ENCODE measurements around the gene CEPT1.
A peak's percentile ranks its signal among the peaks of the same experiment; 100 is the strongest.
"Not testable (repeated sequence)": the region's sequence is repeated elsewhere in the genome, so short reads cannot be mapped to it uniquely, and the experiment has no call there.

Gene CEPT1

DNA sequence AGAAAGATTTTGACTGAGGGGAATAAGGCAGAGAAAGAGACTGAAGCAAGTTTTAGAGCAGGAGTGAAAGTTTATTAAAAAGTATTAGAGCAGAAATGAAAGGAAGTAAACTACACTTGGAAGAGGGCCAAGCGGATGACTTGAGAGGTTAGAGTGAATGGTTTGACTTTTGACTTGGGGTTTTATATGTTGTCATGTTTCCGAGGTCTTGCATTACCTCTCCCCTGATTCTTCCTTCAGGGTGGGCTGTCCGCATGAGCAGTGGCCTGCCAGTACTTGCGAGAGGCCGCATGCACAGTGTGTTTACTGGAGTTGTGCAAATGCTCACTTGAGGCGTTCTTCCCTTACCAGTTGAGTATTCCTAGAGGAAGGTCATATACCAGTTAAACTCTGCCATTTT is 73.4 kb downstream of the CEPT1 start:
- DNase-seq, result no peak

DNA sequence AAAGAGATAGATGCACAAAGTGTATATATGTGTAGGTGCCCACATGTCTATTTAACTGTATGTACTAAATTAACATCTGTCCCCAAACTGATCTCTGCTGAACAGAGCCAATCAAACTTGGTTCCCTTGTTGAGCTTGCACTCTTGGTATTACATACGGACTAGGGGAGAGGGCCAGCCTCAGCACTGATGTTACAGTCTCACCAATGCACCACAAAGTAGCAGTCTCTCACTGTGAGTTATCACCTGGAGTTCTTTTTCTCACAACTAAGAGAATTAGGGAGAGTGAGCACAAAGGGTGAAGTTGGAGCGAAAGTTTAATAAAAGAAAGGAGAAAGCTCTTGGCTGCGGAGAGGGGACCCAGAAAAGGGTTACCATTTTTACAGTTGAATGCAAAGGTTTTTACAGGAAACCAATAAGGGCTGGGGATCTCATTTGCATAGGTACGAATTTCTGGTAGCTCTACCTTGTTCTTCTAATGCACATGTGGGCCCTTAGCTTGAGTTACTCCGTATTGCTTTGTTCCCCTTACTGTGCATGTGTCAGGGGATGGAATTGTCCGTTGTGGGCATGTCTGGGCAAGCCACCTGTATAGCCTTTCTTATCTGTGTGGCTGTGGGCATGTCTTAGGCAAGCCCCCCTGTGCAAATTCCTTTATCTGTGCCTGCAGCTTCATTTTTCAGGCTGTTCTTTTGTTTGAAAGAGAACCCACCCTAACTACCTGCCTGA is 74.2 kb downstream of the CEPT1 start:
- DNase-seq, result no peak

DNA sequence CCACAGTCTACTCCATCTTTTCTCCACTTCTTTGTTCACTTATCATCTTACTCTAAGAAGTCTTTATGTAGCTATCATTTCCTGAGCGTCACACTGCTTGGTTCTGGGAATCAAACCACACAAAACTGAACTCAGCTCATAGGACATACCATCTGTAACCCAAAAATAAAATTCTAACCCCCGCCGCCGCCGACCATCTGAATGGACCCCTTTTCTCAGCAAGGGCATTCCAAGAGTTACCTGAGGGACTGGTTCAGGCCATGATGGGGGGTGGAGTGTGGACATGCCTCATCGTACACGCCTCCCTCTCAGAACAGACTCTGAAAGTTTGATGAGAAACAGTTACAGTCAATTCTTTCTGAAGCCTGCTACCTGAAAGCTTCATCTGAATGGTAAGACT is 74.9 kb downstream of the CEPT1 start:
- peak; percentile 81 for DNase-seq

- DNase-seq, result not testable (repeated sequence)
These were observed 75.3 kb downstream of the CEPT1 start for GRCh38 chr1:111215285-111215684.

DNA sequence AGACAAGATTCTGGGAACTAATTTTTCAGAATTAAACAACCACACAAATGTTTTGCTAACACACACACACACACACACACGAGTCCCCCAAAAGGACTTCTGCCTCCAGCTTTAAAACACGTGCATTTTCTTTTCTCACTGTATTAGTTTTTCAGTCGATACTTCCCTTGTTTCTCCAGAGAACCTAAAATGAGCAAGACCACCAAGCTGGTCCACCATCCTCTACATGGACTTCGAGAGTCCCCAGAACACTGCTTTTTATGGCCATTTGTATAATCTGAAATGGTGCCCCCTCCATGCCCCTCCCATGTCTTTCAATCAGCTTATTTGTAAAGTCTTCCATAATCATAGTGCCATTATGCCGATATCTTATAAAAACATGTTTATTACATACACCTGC is 76.7 kb downstream of the CEPT1 start:
- no peak for DNase-seq

GRCh38 chr1:111217183-111217910 is 77.3 kb downstream of the CEPT1 start:
- DNase-seq, result no peak

DNA sequence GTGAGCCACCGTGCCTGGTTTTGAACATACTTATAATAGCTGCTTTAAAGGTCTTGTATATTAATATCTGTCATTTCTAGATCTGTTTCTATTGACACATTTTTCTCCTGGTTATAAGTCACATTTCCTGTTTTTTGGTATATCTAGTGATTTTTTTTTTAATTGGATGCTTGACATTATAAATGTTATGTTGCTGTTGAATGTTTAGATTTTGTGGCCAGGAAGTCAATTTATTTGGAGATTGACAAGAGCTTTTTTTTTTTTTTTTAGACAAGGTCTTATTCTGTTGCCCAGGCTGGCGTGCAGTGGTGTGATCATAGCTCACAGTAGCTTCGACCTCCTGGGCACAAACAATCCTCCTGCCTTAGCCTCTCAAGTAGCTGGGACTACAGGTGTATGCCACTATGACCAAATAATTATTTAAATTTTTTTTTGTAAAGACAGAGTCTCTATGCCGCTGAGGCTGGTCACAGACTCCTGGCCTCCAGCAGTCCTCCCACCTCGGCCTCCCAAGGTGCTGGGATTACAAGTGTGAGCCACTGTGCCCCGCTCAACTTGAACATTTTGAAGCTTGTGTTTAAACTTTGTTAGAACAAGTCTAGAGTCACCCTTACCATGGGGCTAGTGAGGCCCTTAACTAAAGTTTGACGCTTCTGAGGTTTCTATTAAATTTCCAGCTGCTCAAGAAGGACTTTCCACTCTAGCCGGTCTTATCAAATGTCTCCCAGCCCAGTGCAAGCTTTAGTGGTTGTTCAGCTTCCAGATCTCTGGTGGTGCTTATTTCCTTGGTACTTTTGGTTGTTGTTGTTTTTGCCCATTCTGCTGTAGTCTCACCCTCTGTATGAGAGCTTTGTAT is 78.9 kb downstream of the CEPT1 start:
- DNase-seq, result no peak

- DNase-seq, result peak; percentile 55
These were observed 79.7 kb downstream of the CEPT1 start for GRCh38 chr1:111219557-111220286.

- DNase-seq, result no peak
These were observed 80.4 kb downstream of the CEPT1 start for GRCh38 chr1:111220302-111220890.

DNA sequence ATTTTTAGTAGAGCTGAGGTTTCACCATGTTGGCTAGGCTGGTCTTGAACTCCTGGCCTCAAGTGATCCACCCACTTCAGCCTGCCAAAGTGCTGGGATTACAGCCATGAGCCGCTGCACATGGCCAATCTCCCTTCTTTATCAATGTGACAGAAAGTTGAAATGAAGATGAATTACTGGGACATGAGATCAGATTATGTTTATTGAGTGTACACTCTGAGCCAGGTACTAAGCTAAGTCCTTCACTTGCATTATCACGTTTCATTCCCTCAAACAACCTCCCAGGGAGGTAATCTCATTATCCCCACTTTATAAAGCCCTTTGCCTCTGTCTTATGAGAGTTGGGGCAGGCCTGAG is 81.2 kb downstream of the CEPT1 start:
- no peak for DNase-seq

DNA sequence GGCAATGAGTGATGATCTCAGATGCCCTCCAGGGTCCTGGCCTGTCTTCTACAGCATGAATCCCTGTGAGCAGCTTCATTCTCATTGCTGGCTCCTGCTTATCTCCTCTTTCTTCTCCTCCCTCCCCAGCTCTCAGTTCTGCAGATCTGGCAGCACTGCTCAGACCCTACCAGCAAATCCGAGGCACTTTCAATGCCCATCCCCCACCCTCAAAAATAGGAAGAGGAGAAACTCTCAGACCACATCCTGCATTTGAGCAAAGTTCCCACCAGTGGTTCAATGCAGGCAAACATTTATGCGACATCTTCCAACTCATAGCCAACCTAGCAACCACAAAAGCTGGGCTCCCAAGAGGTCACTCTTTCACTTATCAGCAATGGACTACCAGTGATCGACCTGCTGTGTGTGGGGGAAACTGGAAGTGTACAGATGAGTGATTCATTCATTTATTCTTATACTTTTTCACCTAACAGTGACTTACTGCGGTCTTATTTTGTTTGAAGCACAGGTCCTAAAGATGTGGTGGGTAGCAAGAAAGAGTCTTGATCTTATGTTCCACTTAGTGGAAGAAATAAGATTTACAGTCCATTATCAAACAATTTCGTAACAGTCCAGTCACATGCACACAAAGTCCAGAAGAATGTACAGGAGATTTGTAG is 81.7 kb downstream of the CEPT1 start:
- DNase-seq, result peak; percentile 51

DNA sequence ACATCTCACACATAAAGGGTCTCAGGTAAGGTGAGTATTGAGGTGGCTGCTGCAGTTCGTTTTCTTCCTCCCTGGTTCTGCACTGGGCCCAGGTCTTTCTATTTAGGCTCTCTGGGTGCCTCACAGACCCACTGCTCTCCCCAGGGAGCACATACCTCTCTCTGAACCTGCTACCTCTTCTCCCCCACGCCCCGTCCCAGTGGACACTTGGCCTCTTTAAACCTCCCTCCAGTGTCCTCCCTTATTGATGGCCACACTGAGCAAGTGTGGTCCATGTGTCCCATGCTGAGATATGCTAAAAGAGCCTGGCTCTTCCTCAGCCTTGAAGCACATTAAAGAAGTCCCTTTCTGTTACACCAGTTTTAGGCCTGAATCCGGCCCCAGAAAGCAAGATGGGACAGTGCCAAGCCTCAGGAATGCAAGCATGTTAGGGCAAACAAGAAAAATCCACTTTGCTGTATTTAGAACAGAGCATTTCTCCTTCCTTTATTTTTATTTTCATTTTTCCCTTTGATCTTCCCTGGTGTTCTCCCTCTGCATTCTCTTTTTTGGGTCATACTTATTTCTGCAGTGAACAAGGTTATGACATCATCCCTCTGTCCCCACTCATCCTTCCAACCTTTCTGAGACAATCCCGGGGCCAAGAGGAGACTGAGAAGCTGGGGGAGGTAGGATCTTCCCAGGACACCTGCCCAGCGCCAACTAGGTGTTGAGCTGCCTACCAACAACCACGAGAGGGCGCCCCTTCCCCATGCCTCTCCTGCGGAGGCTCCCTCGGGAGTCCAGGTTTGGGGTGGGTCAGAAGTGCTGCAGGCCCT is 82.5 kb downstream of the CEPT1 start:
- DNase-seq, result peak; percentile 72

GRCh38 chr1:111223126-111223685 is 83.2 kb downstream of the CEPT1 start:
- DNase-seq, result no peak

- DNase-seq, result no peak
These were observed 85.1 kb downstream of the CEPT1 start for GRCh38 chr1:111225091-111225490.

DNA sequence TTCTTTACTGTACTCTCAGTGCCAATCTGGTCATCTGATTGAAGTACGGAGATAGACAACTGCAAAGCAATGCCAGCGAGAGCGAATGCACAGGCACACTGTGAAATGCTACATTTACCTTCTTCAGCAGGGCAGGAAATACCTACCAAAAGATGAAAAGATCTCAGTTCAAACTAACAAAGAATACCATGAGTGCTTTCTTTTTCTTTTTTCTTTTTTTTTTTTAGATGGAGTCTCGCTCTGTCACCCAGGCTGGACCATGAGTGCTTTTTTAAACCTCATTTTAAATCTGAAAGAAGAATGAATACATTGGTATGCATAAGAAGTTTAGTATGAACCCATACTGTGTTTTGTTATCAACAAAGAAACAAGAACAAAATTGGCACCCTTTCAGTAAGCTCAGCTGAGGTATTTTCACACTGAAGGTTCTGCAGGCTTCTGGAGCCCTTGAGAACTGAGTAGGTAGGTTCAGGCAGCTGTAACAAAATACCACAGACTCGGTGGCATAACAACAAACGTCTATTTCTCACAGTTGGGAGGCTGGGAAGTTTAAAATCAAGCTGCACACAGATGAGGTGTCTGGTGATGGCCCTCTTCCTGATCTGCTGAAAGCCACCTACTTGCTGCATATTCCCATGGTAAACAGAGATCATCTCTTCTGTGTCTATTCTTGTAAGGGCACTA is 85.8 kb downstream of the CEPT1 start:
- no peak for DNase-seq

GRCh38 chr1:111227434-111227833 is 87.4 kb downstream of the CEPT1 start, which contains the start of gene CHI3L2:
CHI3L2 (plus strand) TSS chr1:111227713; CDS start chr1:111227730, 17 bp downstream.
- DNase-seq, result no peak

GRCh38 chr1:111227851-111228747 is 88.1 kb downstream of the CEPT1 start:
- no peak for DNase-seq

GRCh38 chr1:111228748-111229126 is 88.7 kb downstream of the CEPT1 start:
- DNase-seq, result no peak

GRCh38 chr1:111232134-111232533 is 92.1 kb downstream of the CEPT1 start:
- DNase-seq, result no peak
